Smooth muscle cell (in vitro differentiated cells): ENCODE results near the gene PLCXD3. TPM values are rescaled to one million over a fixed set of nuclear protein-coding genes. Genes with fewer than 3 reads are reported as not detected.

ENCODE experiments used
- DNase-seq: peaks from one replicate; lab custom pipeline; 2025; ENCODE audit not compliant: unreplicated experiment; lab: John Stamatoyannopoulos, UW
- H2AFZ ChIP-seq: fragments of 200-600 bp; sonication (generic); 2 replicates; pipeline ENCODE4 v1.6.0; 2016; ENCODE audit warnings: antibody characterized with exemption, low read depth, mild to moderate bottlenecking
- H3F3A ChIP-seq: fragments of 200-600 bp; sonication (generic); 2 replicates; pipeline ENCODE4 v1.6.0; 2017; ENCODE audit warnings: antibody characterized with exemption, low read depth
- H3K27ac ChIP-seq: fragments of 200-600 bp; sonication (generic); 2 replicates; pipeline ENCODE4 v1.5.1; 2016; ENCODE audit warnings: low read depth, mild to moderate bottlenecking
- H3K27me3 ChIP-seq: fragments of 200-600 bp; sonication (generic); 2 replicates; pipeline ENCODE4 v1.6.1; 2016; ENCODE audit warnings: low read depth, mild to moderate bottlenecking
- H3K36me3 ChIP-seq: fragments of 200-600 bp; sonication (generic); 2 replicates; pipeline ENCODE4 v1.5.1; 2016; ENCODE audit warnings: low read depth
- H3K4me1 ChIP-seq: fragments of 200-600 bp; sonication (generic); 2 replicates; pipeline ENCODE4 v1.5.1; 2016; ENCODE audit warnings: low read depth
- H3K4me2 ChIP-seq: fragments of 200-600 bp; sonication (generic); 2 replicates; pipeline ENCODE4 v1.6.0; 2016; ENCODE audit warnings: mild to moderate bottlenecking
- H3K4me3 ChIP-seq: fragments of 200-600 bp; sonication (generic); 2 replicates; pipeline ENCODE4 v1.5.1; 2016; ENCODE audit warnings: mild to moderate bottlenecking
- H3K79me2 ChIP-seq: fragments of 200-600 bp; sonication (generic); 2 replicates; pipeline ENCODE4 v1.6.0; 2016; ENCODE audit warnings: low read depth, mild to moderate bottlenecking
- H3K9ac ChIP-seq: fragments of 200-600 bp; sonication (generic); 2 replicates; pipeline ENCODE4 v1.6.0; 2016; ENCODE audit warnings: low read depth
- H3K9me3 ChIP-seq: fragments of 200-600 bp; sonication (generic); replicated peaks from 2 replicates; pipeline ENCODE4 v1.5.1; 2016; ENCODE audit warnings: low read depth
- H4K20me1 ChIP-seq: fragments of 200-600 bp; sonication (generic); 2 replicates; pipeline ENCODE4 v1.6.0; 2016; ENCODE audit warnings: low read depth
- WGBS: methylation state at CpG from one replicate; pipeline ENCODE4 v1.1.7; 2016; ENCODE audit warnings: low lambda C conversion rate; 5-methylcytosine and 5-hydroxymethylcytosine counted together
- polyA plus RNA-seq: library from polyadenylated mRNA; unstranded; fragments of >200 nt; fragmentation: Nextera tagmentation; extraction: Ambion mirVana; gene quantifications from 2 replicates; pipeline ENCODE4 v1.2.1, GENCODE V29; 2016
- total RNA-seq: library from RNA; depleted of rRNA; stranded (reverse); fragments of >200 nt; gene quantifications from 2 replicates; pipeline ENCODE4 v1.2.3, GENCODE V29; 2014
- TF ChIP-seq, protein P1 (sequence below): fragments of 200-600 bp; sonication (generic); IDR thresholded peaks from 2 replicates; pipeline ENCODE4 v1.5.1; 2017; ENCODE audit warnings: borderline replicate concordance, mild to moderate bottlenecking, antibody characterized with exemption; ENCODE audit not compliant: insufficient read depth, poor library complexity, severe bottlenecking

The PLCXD3 gene
- total and polyA plus RNA-seq, 2 experiments from 2014 or later = 0.09 TPM; not detected in 1

DNA sequence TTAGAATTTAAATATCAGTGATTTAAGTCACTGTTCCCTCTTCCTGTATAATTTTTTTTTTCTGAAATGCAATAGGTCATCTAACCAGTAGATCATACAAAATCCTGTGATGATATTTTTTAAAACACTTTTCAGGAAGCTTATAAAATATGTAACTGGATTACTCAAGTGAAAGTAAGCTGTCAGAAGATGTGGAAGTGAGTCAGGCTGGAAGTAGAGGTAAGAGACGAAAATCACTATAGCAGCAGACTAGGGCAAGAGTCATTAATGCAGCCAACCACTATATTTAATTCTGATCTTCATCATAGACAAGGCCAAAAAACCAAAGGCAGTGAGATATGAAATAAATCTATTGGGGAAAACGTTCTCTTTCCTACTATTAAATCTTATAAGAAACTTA, 231.4 kb downstream of the PLCXD3 start:
- no peaks in the 10 kb centered on the region for H4K20me1 ChIP-seq
- 77% methylated on average over 2 of the region's 2 CpGs for WGBS

GRCh38 chr5:41277476-41278245, 232.7 kb downstream of the PLCXD3 start:
- Histone ChIP-seq H3K27me3 (no peaks in the 10 kb centered on the region), H3K36me3 (no peaks in the 10 kb centered on the region), H3K4me2 (no peak overlapping the region), H2AFZ (no peak overlapping the region), H3K9me3 (no peaks in the 10 kb centered on the region), H3K79me2 (no peaks in the 10 kb centered on the region), H3K27ac (no peak overlapping the region), H4K20me1 (no peaks in the 10 kb centered on the region), H3K4me1 (no peaks in the 10 kb centered on the region), H3K9ac (no peak overlapping the region), H3F3A (no peaks in the 10 kb centered on the region), H3K4me3 (no peak overlapping the region)
- TF ChIP-seq, protein P1, sequence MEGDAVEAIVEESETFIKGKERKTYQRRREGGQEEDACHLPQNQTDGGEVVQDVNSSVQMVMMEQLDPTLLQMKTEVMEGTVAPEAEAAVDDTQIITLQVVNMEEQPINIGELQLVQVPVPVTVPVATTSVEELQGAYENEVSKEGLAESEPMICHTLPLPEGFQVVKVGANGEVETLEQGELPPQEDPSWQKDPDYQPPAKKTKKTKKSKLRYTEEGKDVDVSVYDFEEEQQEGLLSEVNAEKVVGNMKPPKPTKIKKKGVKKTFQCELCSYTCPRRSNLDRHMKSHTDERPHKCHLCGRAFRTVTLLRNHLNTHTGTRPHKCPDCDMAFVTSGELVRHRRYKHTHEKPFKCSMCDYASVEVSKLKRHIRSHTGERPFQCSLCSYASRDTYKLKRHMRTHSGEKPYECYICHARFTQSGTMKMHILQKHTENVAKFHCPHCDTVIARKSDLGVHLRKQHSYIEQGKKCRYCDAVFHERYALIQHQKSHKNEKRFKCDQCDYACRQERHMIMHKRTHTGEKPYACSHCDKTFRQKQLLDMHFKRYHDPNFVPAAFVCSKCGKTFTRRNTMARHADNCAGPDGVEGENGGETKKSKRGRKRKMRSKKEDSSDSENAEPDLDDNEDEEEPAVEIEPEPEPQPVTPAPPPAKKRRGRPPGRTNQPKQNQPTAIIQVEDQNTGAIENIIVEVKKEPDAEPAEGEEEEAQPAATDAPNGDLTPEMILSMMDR = no peak
- DNase-seq = no peak
- 87% methylated on average over 4 of the region's 4 CpGs for WGBS

More for the DNA sequence above, 231.4 kb downstream of the PLCXD3 start:
- Histone ChIP-seq H3K4me1 (no peaks in the 10 kb centered on the region), H3K4me2 (no peak overlapping the region), H3K9me3 (no peaks in the 10 kb centered on the region), H3K79me2 (no peaks in the 10 kb centered on the region), H2AFZ (no peak overlapping the region), H3K27me3 (no peaks in the 10 kb centered on the region), H3K36me3 (no peaks in the 10 kb centered on the region), H3K4me3 (no peak overlapping the region), H3K27ac (no peak overlapping the region), H3F3A (no peaks in the 10 kb centered on the region), H3K9ac (no peak overlapping the region)
- TF ChIP-seq, protein P1 = no peak
- DNase-seq = no peak

GRCh38 chr5:41275813-41276512, 234.4 kb downstream of the PLCXD3 start:
- H3K9ac ChIP-seq = no peak overlapping the region
- H3K27me3 ChIP-seq = no peaks in the 10 kb centered on the region
- H3K9me3 ChIP-seq = no peaks in the 10 kb centered on the region
- H3K4me2 ChIP-seq = no peak overlapping the region
- TF ChIP-seq, protein P1 = no peak
- H3K4me3 ChIP-seq = no peak overlapping the region
- no peak overlapping the region for H2AFZ ChIP-seq
- H3K27ac ChIP-seq = no peak overlapping the region
- H3K36me3 ChIP-seq = no peaks in the 10 kb centered on the region
- H3F3A ChIP-seq = no peaks in the 10 kb centered on the region
- DNase-seq = no peak
- H4K20me1 ChIP-seq = no peaks in the 10 kb centered on the region
- H3K4me1 ChIP-seq = no peaks in the 10 kb centered on the region
- H3K79me2 ChIP-seq = no peaks in the 10 kb centered on the region
- 91% methylated on average over 8 of the region's 8 CpGs for WGBS
